Dendritic cell treated with granulocyte-macrophage colony-stimulating factor and Interleukin-4, amounts not matched to agents 40 ng/mL and 50 ng/mL, for 4 days (primary cell): ENCODE data around the gene CAPN3.

Experiments used
- H3K27ac Mint-ChIP-seq: one replicate; pipeline ENCODE4 v1.8.0; 2022; ENCODE audit warnings: mild to moderate bottlenecking, mixed read lengths
- H3K27me3 Mint-ChIP-seq: one replicate; pipeline ENCODE4 v1.8.0; 2022; ENCODE audit warnings: mild to moderate bottlenecking, mixed read lengths
- H3K36me3 Mint-ChIP-seq: one replicate; pipeline ENCODE4 v1.8.0; 2022; ENCODE audit warnings: low read depth, mixed read lengths
- H3K4me1 Mint-ChIP-seq: one replicate; pipeline ENCODE4 v1.8.0; 2022; ENCODE audit warnings: low read depth, mixed read lengths
- H3K4me3 Mint-ChIP-seq: one replicate; pipeline ENCODE4 v1.8.0; 2022; ENCODE audit warnings: mild to moderate bottlenecking, moderate library complexity, mixed read lengths
- H3K9me3 Mint-ChIP-seq: one replicate; pipeline ENCODE4 v1.8.0; 2022; ENCODE audit warnings: mixed read lengths
- intact Hi-C: fragments of 100-400 bp; cut with micrococcal nuclease; formaldehyde crosslinking; loops from one replicate; pipeline ENCODE4 v1.15.0; 2022

The CAPN3 gene

GRCh38 chr15:42364529-42364928 lies 5.2 kb downstream of the CAPN3 start:
- H3K27me3 Mint-ChIP-seq: no peaks in the 10 kb centered on the region
- H3K36me3 Mint-ChIP-seq: peaks cover 56% of the 10 kb centered on the region
- H3K4me3 Mint-ChIP-seq: no peak overlapping the region
- intact Hi-C loops: no loop called here
- no peak overlapping the region for H3K27ac Mint-ChIP-seq
- peaks cover 45% of the 10 kb centered on the region for H3K4me1 Mint-ChIP-seq
- no peaks in the 10 kb centered on the region for H3K9me3 Mint-ChIP-seq

GRCh38 chr15:42365921-42366550 lies 6.7 kb downstream of the CAPN3 start:
- H3K27me3 Mint-ChIP-seq: no peaks in the 10 kb centered on the region
- peaks cover 57% of the 10 kb centered on the region for H3K4me1 Mint-ChIP-seq
- no peaks in the 10 kb centered on the region for H3K9me3 Mint-ChIP-seq
- H3K4me3 Mint-ChIP-seq: no peak overlapping the region
- peaks cover 41% of the 10 kb centered on the region for H3K36me3 Mint-ChIP-seq
- intact Hi-C loops: no loop called here
- H3K27ac Mint-ChIP-seq: no peak overlapping the region

GRCh38 chr15:42367041-42367440 lies 7.7 kb downstream of the CAPN3 start:
- no peaks in the 10 kb centered on the region for H3K27me3 Mint-ChIP-seq
- no peaks in the 10 kb centered on the region for H3K9me3 Mint-ChIP-seq
- peaks cover 41% of the 10 kb centered on the region for H3K36me3 Mint-ChIP-seq
- H3K4me3 Mint-ChIP-seq: no peak overlapping the region
- no peak overlapping the region for H3K27ac Mint-ChIP-seq
- intact Hi-C loops: no loop called here
- H3K4me1 Mint-ChIP-seq: peaks cover 57% of the 10 kb centered on the region

GRCh38 chr15:42368096-42368495 lies 8.8 kb downstream of the CAPN3 start:
- Mint-ChIP-seq H3K27ac (no peak overlapping the region), H3K36me3 (peaks cover 44% of the 10 kb centered on the region), H3K4me3 (no peak overlapping the region), H3K27me3 (no peaks in the 10 kb centered on the region), H3K9me3 (no peaks in the 10 kb centered on the region), H3K4me1 (peaks cover 57% of the 10 kb centered on the region)
- intact Hi-C loops: no loop called here

- no peaks in the 10 kb centered on the region for H3K27me3 Mint-ChIP-seq
- no peak overlapping the region for H3K4me3 Mint-ChIP-seq
- intact Hi-C loops: no loop called here
- H3K4me1 Mint-ChIP-seq: peaks cover 40% of the 10 kb centered on the region
- peaks cover 39% of the 10 kb centered on the region for H3K36me3 Mint-ChIP-seq
- no peaks in the 10 kb centered on the region for H3K9me3 Mint-ChIP-seq
- H3K27ac Mint-ChIP-seq: no peak overlapping the region
Observed at GRCh38 chr15:42371096-42371495, 11.8 kb downstream of the CAPN3 start.

- Mint-ChIP-seq H3K36me3 (peaks cover 53% of the 10 kb centered on the region), H3K4me3 (no peak overlapping the region), H3K4me1 (peaks cover 22% of the 10 kb centered on the region), H3K27ac (no peak overlapping the region), H3K9me3 (peaks cover 13% of the 10 kb centered on the region), H3K27me3 (no peaks in the 10 kb centered on the region)
- intact Hi-C loops: no loop called here
Observed at GRCh38 chr15:42373274-42373673, 14.0 kb downstream of the CAPN3 start.

GRCh38 chr15:42373936-42374335 lies 14.6 kb downstream of the CAPN3 start:
- intact Hi-C loops: no loop called here
- H3K4me3 Mint-ChIP-seq: no peak overlapping the region
- peaks cover 55% of the 10 kb centered on the region for H3K36me3 Mint-ChIP-seq
- H3K9me3 Mint-ChIP-seq: peaks cover 13% of the 10 kb centered on the region
- no peak overlapping the region for H3K27ac Mint-ChIP-seq
- H3K27me3 Mint-ChIP-seq: no peaks in the 10 kb centered on the region
- peaks cover 18% of the 10 kb centered on the region for H3K4me1 Mint-ChIP-seq

- Mint-ChIP-seq H3K27me3 (no peaks in the 10 kb centered on the region), H3K9me3 (peaks cover 13% of the 10 kb centered on the region), H3K36me3 (peaks cover 56% of the 10 kb centered on the region), H3K27ac (no peak overlapping the region), H3K4me1 (peaks cover 9% of the 10 kb centered on the region), H3K4me3 (no peak overlapping the region)
- intact Hi-C loops: no loop called here
Observed at GRCh38 chr15:42374810-42375209, 15.5 kb downstream of the CAPN3 start.

- no peak overlapping the region for H3K27ac Mint-ChIP-seq
Observed at GRCh38 chr15:42375252-42375651, 16.0 kb downstream of the CAPN3 start.

GRCh38 chr15:42375941-42376340 lies 16.6 kb downstream of the CAPN3 start:
- H3K9me3 Mint-ChIP-seq: peaks cover 13% of the 10 kb centered on the region
- H3K27ac Mint-ChIP-seq: no peak overlapping the region
- H3K4me1 Mint-ChIP-seq: no peaks in the 10 kb centered on the region
- H3K36me3 Mint-ChIP-seq: peaks cover 56% of the 10 kb centered on the region
- intact Hi-C loops: no loop called here
- H3K27me3 Mint-ChIP-seq: no peaks in the 10 kb centered on the region
- H3K4me3 Mint-ChIP-seq: no peak overlapping the region

More at GRCh38 chr15:42375252-42375651, 16.0 kb downstream of the CAPN3 start:
- Mint-ChIP-seq H3K27me3 (no peaks in the 10 kb centered on the region), H3K9me3 (peaks cover 13% of the 10 kb centered on the region), H3K4me1 (peaks cover 5% of the 10 kb centered on the region), H3K4me3 (no peak overlapping the region), H3K36me3 (peaks cover 56% of the 10 kb centered on the region)
- intact Hi-C loops: no loop called here

GRCh38 chr15:42378011-42378410 lies 18.7 kb downstream of the CAPN3 start:
- Mint-ChIP-seq H3K4me1 (no peaks in the 10 kb centered on the region), H3K36me3 (peaks cover 42% of the 10 kb centered on the region), H3K27ac (no peak overlapping the region), H3K4me3 (no peak overlapping the region), H3K9me3 (peaks cover 13% of the 10 kb centered on the region), H3K27me3 (no peaks in the 10 kb centered on the region)
- intact Hi-C loops: no loop called here

- no peaks in the 10 kb centered on the region for H3K27me3 Mint-ChIP-seq
- no peaks in the 10 kb centered on the region for H3K9me3 Mint-ChIP-seq
- no peak overlapping the region for H3K27ac Mint-ChIP-seq
- intact Hi-C loops: no loop called here
- no peaks in the 10 kb centered on the region for H3K4me1 Mint-ChIP-seq
- peaks cover 69% of the 10 kb centered on the region for H3K36me3 Mint-ChIP-seq
- H3K4me3 Mint-ChIP-seq: no peak overlapping the region
Observed at GRCh38 chr15:42384597-42384996, 25.3 kb downstream of the CAPN3 start.

- peaks cover 77% of the 10 kb centered on the region for H3K36me3 Mint-ChIP-seq
- H3K27me3 Mint-ChIP-seq: no peaks in the 10 kb centered on the region
- H3K9me3 Mint-ChIP-seq: no peaks in the 10 kb centered on the region
- intact Hi-C loops: no loop called here
- no peak overlapping the region for H3K27ac Mint-ChIP-seq
- no peaks in the 10 kb centered on the region for H3K4me1 Mint-ChIP-seq
- H3K4me3 Mint-ChIP-seq: no peak overlapping the region
Observed at GRCh38 chr15:42385206-42385979, 26.1 kb downstream of the CAPN3 start.

- no peaks in the 10 kb centered on the region for H3K27me3 Mint-ChIP-seq
- no peak overlapping the region for H3K27ac Mint-ChIP-seq
- H3K36me3 Mint-ChIP-seq: peaks cover 85% of the 10 kb centered on the region
- no peak overlapping the region for H3K4me3 Mint-ChIP-seq
- no peaks in the 10 kb centered on the region for H3K4me1 Mint-ChIP-seq
- no peaks in the 10 kb centered on the region for H3K9me3 Mint-ChIP-seq
- intact Hi-C loops: no loop called here
Observed at GRCh38 chr15:42385980-42386700, 26.8 kb downstream of the CAPN3 start.
